Testis (tissue), 3 donors: Measurements from ENCODE around the gene SLC34A3. TPM values are rescaled to one million over a fixed set of nuclear protein-coding genes. Genes with fewer than 3 reads are reported as not detected.

Experiments
- DNase-seq: peaks from one replicate; pipeline ENCODE4 v3.0.0-alpha.2; 2019
- H3K27ac ChIP-seq, 2 donors: fragments of 200-600 bp; sonication (generic); one replicate each; pipeline ENCODE4 v1.5.1; 2019
- H3K27me3 ChIP-seq: fragments of 200-600 bp; sonication (generic); one replicate; pipeline ENCODE4 v1.5.1; 2019
- H3K36me3 ChIP-seq: fragments of 200-600 bp; sonication (generic); one replicate; pipeline ENCODE4 v1.5.1; 2017; ENCODE audit warnings: low read depth; ENCODE audit errors: missing control alignments
- H3K4me1 ChIP-seq: fragments of 200-600 bp; sonication (generic); one replicate; pipeline ENCODE4 v1.5.1; 2019
- H3K4me3 ChIP-seq, 2 donors: fragments of 200-600 bp; sonication (generic); one replicate each; pipeline ENCODE4 v1.5.1; 2017 to 2019
- H3K9me3 ChIP-seq: fragments of 200-600 bp; sonication (generic); one replicate; pipeline ENCODE4 v1.5.1; 2017
- CTCF ChIP-seq, 3 experiments: fragments of 450-650 bp in 2 of 3; fragments of 200-600 bp in 1 of 3; sonication (generic) in 1 of 3; IDR thresholded peaks; one replicate each; pipeline ENCODE4 v1.5.1; 2016 to 2019; ENCODE audit warnings: antibody characterized with exemption in 3 of 3, mild to moderate bottlenecking in 2 of 3, moderate library complexity in 1 of 3
- POLR2A ChIP-seq: fragments of 450-650 bp; IDR thresholded peaks from one replicate; pipeline ENCODE4 v1.6.1; 2017; ENCODE audit warnings: antibody characterized with exemption, mild to moderate bottlenecking, moderate library complexity
- WGBS, 2 donors: methylation state at CpG; one replicate each; pipeline ENCODE4 v1.1.5; 2018; 5-methylcytosine and 5-hydroxymethylcytosine counted together
- intact Hi-C: fragments of 100-400 bp; cut with DNase I; formaldehyde crosslinking; loops from one replicate; pipeline ENCODE4 v1.15.1; 2023; ENCODE audit warnings: low total_unique reads
- polyA plus RNA-seq: library from polyadenylated mRNA; stranded (reverse); fragments of 350-450 nt; fragmentation: Illumina TruSeq; extraction: RNeasy Lipid Tissue Mini Kit (QIAGEN cat#74804); gene quantifications from one replicate; pipeline ENCODE4 v1.2.3, GENCODE V29; 2014; ENCODE audit warnings: low read depth, low replicate concordance; ENCODE audit not compliant: insufficient read depth
- total RNA-seq, 2 donors: library from RNA; depleted of rRNA; stranded (reverse); fragments of >200 nt; gene quantifications; one replicate each; pipeline ENCODE4 v1.2.3, GENCODE V29; 2016

SLC34A3 gene
- total and polyA plus RNA-seq, 3 donors from 2014 or later: 0.15 to 0.25 (median 0.24) TPM

DNA sequence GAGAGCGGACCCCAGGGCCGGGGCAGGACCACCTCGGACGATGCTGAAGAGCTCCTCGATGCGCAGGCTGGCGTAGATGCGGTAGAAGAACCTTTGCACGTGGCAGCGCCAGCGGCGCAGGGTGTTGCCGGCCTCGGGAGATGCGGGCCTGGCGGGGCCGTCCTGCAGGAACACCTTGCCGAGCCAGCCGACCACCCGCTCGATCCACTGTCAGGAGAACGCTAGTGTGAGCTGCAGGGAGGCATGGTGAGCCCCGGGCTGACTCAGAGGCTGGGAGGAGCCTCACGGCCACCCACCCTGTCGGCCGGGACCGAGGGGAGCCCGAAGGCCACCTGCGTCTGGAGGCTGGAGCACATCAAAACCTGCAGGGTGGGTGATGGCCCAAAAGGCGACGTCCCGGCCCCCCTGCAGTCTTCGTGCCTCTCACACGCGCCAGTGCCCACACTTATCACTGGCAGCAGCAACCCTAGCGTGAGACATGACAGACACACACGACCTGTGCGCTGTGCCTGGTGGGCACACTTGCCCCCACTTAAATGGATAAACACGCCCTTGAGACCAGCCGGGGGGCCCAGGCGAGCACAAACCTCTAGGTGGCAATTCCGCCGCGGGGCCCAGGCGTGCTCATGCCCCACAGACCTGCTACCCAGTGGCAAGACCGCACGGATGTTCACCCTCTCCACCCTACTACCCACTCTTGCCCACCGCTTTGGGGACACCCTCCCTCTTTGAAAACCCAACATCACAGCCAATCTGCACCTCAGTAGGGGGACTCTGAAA lies 45.6 kb upstream of the SLC34A3 start:
- H3K27ac ChIP-seq: no peak overlapping the region
- no peak overlapping the region for H3K4me3 ChIP-seq
- no peaks in the 10 kb centered on the region for H3K9me3 ChIP-seq
- DNase-seq: no peak
- TF ChIP-seq POLR2A: no peak
- WGBS, 2 donors: 91 to 92% methylated on average over 34 to 48 of the region's 48 CpGs
- intact Hi-C loops: no loop called here
- no peaks in the 10 kb centered on the region for H3K27me3 ChIP-seq
- H3K4me1 ChIP-seq: peaks cover 25% of the 10 kb centered on the region
- no peaks in the 10 kb centered on the region for H3K36me3 ChIP-seq

GRCh38 chr9:137185921-137186320 lies 44.8 kb upstream of the SLC34A3 start:
- H3K27ac ChIP-seq: no peak overlapping the region
- DNase-seq: no peak
- intact Hi-C loops: no loop called here
- WGBS, 2 donors: 95% methylated on average over 19 of the region's 19 CpGs; no CpG with 5 or more reads in 1 of the 2 donors
- no peak overlapping the region for H3K4me3 ChIP-seq
- no peaks in the 10 kb centered on the region for H3K27me3 ChIP-seq
- peaks cover 26% of the 10 kb centered on the region for H3K4me1 ChIP-seq
- no peaks in the 10 kb centered on the region for H3K9me3 ChIP-seq
- H3K36me3 ChIP-seq: no peaks in the 10 kb centered on the region
- TF ChIP-seq CTCF (IDR thresholded peaks at IDR 0.05) (no peak), POLR2A (no peak)

DNA sequence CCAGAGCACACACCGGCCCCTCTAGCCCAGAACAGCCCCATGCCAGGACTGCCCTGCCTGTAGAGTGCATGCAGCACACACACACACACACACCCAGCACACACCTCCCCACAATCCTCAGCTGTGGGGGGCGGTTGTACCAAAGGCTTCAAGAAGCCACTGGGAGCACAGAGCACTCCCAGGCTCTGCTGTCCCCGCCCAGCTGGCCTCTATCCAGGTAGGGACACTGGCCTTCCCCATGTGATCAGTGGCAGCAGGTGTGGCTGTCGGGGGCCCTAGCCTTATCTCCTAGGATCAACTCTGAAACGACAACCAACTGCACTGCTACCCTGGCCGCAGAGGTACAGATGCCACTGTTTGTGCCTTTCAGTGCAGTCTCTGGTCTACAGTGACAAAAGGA lies 44.3 kb upstream of the SLC34A3 start:
- Histone ChIP-seq H3K27me3 (no peaks in the 10 kb centered on the region), H3K9me3 (no peaks in the 10 kb centered on the region), H3K4me1 (peaks cover 26% of the 10 kb centered on the region), H3K4me3 (no peak overlapping the region), H3K27ac (no peak overlapping the region), H3K36me3 (no peaks in the 10 kb centered on the region)
- TF ChIP-seq POLR2A: no peak
- no peak for TF ChIP-seq CTCF (IDR thresholded peaks at IDR 0.05)
- DNase-seq: no peak
- 68 to 74% methylated on average over 3 to 6 of the region's 6 CpGs for WGBS, 2 donors
- intact Hi-C loops: no loop called here

- Histone ChIP-seq H3K4me3 (peak overlapping the region; percentile 96 to 98), H3K36me3 (no peaks in the 10 kb centered on the region), H3K9me3 (no peaks in the 10 kb centered on the region), H3K4me1 (peaks cover 26% of the 10 kb centered on the region), H3K27ac (no peak overlapping the region), H3K27me3 (no peaks in the 10 kb centered on the region)
- no peak for TF ChIP-seq CTCF (IDR thresholded peaks at IDR 0.05)
- no peak for TF ChIP-seq POLR2A
- intact Hi-C loops: no loop called here
- 52 to 76% methylated on average over 15 of the region's 15 CpGs for WGBS, 2 donors
- no peak for DNase-seq
Measured at GRCh38 chr9:137187386-137187785, 43.3 kb upstream of the SLC34A3 start.

DNA sequence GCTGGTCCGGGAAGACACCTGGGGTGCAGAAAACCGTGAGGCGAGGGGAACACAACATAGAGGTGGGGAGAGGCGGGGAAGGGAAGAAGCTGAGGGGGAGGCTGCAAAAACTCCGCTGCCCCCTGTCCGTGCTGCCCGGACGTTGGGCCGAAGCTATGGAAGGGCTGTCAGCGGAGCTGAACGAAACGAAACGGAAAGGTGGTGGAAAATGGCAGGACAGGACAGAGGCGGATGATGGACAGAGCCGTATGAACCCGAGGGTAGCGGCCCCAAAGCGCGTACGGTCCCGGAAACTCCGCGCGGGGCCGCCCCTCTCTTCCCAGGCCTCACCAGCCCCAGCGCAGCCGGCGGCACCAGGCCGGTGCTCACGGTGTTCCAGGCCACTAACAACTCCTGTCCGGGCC lies 42.6 kb upstream of the SLC34A3 start:
- Histone ChIP-seq H3K36me3 (no peaks in the 10 kb centered on the region), H3K27ac (peak overlapping the region in 1 of 2 donors; percentile 86), H3K9me3 (no peaks in the 10 kb centered on the region), H3K4me3 (peak overlapping the region; percentile 96 to 98), H3K27me3 (no peaks in the 10 kb centered on the region), H3K4me1 (peaks cover 26% of the 10 kb centered on the region)
- DNase-seq: no peak
- TF ChIP-seq POLR2A (no peak), CTCF (IDR thresholded peaks at IDR 0.05) (no peak)
- intact Hi-C loops: no loop called here
- 0 to 1% methylated on average over 16 to 31 of the region's 31 CpGs for WGBS, 2 donors
